Heart right ventricle (tissue), 16 donors: ENCODE data around the gene DEFB112. TPM values are rescaled to one million over a fixed set of nuclear protein-coding genes. Genes with fewer than 3 reads are reported as not detected.

Experiments used
- ATAC-seq, 8 donors: fragments of 200-7000 bp; cut with Tn5 transposase; one replicate each; pipeline ENCODE4 v1.9.1; 2020; ENCODE audit warnings: mild to moderate bottlenecking in 8 of 8, moderate library complexity in 8 of 8, moderate number of reproducible peaks in 1 of 8
- DNase-seq, 2 donors: peaks; one replicate each; pipeline ENCODE4 v3.0.0-alpha.2; 2020
- H3K27ac ChIP-seq, 10 donors: fragments of 200-600 bp; sonication (generic) in 2 of 10; one replicate each; pipeline versions ENCODE4 v1.5.0 to v1.8.0; 2020 to 2022; ENCODE audit warnings: mild to moderate bottlenecking in 3 of 10
- H3K27me3 ChIP-seq, 7 donors: fragments of 200-600 bp; one replicate each; pipeline ENCODE4 v1.8.0; 2021 to 2022; ENCODE audit warnings: mild to moderate bottlenecking in 2 of 7
- H3K36me3 ChIP-seq, 9 donors: fragments of 200-600 bp; sonication (generic) in 1 of 9; one replicate each; pipeline versions ENCODE4 v1.5.0 to v1.8.0; 2020 to 2022; ENCODE audit warnings: mild to moderate bottlenecking in 2 of 9
- H3K4me1 ChIP-seq, 9 donors: fragments of 200-600 bp; sonication (generic) in 1 of 9; one replicate each; pipeline versions ENCODE4 v1.5.0 to v1.8.0; 2020 to 2022; ENCODE audit warnings: mild to moderate bottlenecking in 4 of 9
- H3K4me3 ChIP-seq, 10 donors: fragments of 200-600 bp; sonication (generic) in 2 of 10; one replicate each; pipeline versions ENCODE4 v1.5.0 to v1.8.0; 2020 to 2022; ENCODE audit warnings: mild to moderate bottlenecking in 7 of 10, moderate library complexity in 2 of 10
- H3K9me3 ChIP-seq, 11 donors: fragments of 200-600 bp in 10 of 11; sonication (generic) in 2 of 11; one replicate each; pipeline versions ENCODE4 v1.5.0 to v1.8.0; 2013 to 2022; ENCODE audit warnings: mild to moderate bottlenecking in 2 of 11, control low read depth in 1 of 11, moderate library complexity in 1 of 11
- CTCF ChIP-seq, 9 donors: fragments of 200-600 bp; sonication (generic) in 2 of 9; IDR thresholded peaks; one replicate each; pipeline versions ENCODE4 v1.5.0 to v1.8.0; 2021 to 2022; ENCODE audit warnings: antibody characterized with exemption in 9 of 9, mild to moderate bottlenecking in 5 of 9, moderate library complexity in 1 of 9
- WGBS, 2 donors: extraction: QIAGEN DNeasy Blood & Tissue Kit; methylation state at CpG; one replicate each; pipeline ENCODE4 v1.1.7; 2013; ENCODE audit warnings: inconsistent platforms in 1 of 2; 5-methylcytosine and 5-hydroxymethylcytosine counted together
- intact Hi-C, 10 donors: fragments of 100-400 bp; cut with DNase I; formaldehyde crosslinking; loops; one replicate each; pipeline versions ENCODE4 v1.11.1 to v1.14.2; 2022
- polyA plus RNA-seq, 2 donors: library from polyadenylated mRNA; stranded (reverse); fragments of 200-250 nt; gene quantifications; one replicate each; pipeline ENCODE4 v1.2.3, GENCODE V29; 2013
- total RNA-seq, 10 donors: library from RNA; stranded (reverse); fragmentation: NEBNext Ultra II Directional in 3 of 10; extraction: Animal tissue kit (Norgen Biotek cat#: 25700) in 3 of 10; gene quantifications; one replicate each; pipeline versions ENCODE4 v1.2.1 to v1.2.4, GENCODE V29; 2021 to 2023
- donor health status: Arrhythmogenic right ventricular cardiomyopathy.
- donor health status: ischemic (EF 13 %, LVEDD 7.1; RV severe dilation, severe dysfunction).
- donor health status: healthy with polysubstance abuse.
- donor health status: DM: no; HTN: yes; CAD: no.
- donor health status: DM: no; HTN: no; CAD: no.
- donor health status: ischemic (EF 25% LVEDD 6.9; RV normal size, moderate dysfunction).
- donor health status: ischemic (EF 25% LVEDD 5.7; RV mildly dilated, moderate dysfunction).
- donor health status: healthy.
- donor health status: DM: yes; HTN: yes; CAD: no.
- donor health status: Ischemic cardiomyopathy.
- donor health status: ischemic (EF 35%, LVEDD 5.7; RV mildly dilated, moderate dysfunction).
- donor health status: nonischemic (EF 11% LVEDD 7.7; RV severe dilation, severe dysfunction).
- donor health status: DM: yes; HTN: yes; CAD: no.
- donor health status: PGD.
- donor health status: ischemic (EF 29% LVEDD 5.4; RV normal size, mild dysfunction).
- donor health status: nonischemic (EF 23%, LVEDD 6.1; RV moderate dilation, normal function).

DEFB112 gene
- total and polyA plus RNA-seq, 12 donors: not detected

- Histone ChIP-seq H3K36me3 (no peaks in the 10 kb centered on the region), H3K27me3 (no peaks in the 10 kb centered on the region), H3K9me3 (no peaks in the 10 kb centered on the region), H3K4me3 (no peak overlapping the region), H3K4me1 (no peaks in the 10 kb centered on the region), H3K27ac (no peak overlapping the region)
- intact Hi-C loops: no loop called here
- no peak for TF ChIP-seq CTCF (IDR thresholded peaks at IDR 0.05)
- ATAC-seq (no peak), DNase-seq (no peak)
- 87 to 94% methylated on average over 1 of the region's 1 CpG for WGBS, 2 donors
Observed at GRCh38 chr6:50093938-50094272, 44.2 kb upstream of the DEFB112 start.

DNA sequence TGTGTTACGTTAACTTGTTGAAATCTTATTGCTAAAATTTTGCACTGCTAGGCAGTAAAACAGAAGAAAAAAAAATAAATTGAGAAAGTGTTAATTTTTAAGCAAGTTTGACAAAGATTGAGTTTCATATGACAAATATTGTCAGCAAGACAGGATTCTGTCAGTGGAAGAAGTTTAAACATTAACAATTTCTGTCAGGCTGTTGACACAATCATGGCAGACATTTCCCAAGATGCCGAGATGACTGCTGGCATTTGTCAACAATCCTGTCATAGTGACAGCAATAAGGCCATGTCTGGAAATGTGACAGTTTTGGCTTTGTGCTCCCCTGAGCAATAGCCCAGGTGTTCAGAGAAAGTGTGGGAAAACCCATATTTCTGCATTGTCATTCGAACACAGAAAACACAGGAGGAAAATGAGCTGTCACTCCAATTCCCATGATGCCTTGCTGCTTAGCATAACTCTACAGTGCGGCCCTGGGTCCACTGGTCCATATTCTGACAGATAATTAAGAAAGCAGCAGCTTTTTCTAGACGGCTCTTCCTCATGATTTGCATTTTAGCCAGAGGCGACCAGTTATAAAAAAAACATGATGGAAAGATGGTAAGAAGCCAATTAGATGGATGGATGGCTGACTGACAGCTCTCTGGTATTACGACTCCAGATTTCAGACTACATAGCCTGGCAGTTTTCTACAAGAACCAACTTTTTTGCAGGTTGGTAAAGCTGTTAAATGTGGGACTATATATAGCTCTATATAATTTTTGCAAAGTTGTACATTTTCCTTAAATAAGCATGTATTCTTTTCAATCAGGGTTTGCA, 43.6 kb upstream of the DEFB112 start:
- DNase-seq: no peak
- Histone ChIP-seq H3K27me3 (no peaks in the 10 kb centered on the region), H3K4me3 (no peak overlapping the region), H3K27ac (no peak overlapping the region), H3K36me3 (no peaks in the 10 kb centered on the region), H3K9me3 (no peaks in the 10 kb centered on the region), H3K4me1 (no peaks in the 10 kb centered on the region)
- 66 to 68% methylated on average over 7 of the region's 7 CpGs for WGBS, 2 donors
- intact Hi-C loops: no loop called here
- ATAC-seq: no peak
- no peak for TF ChIP-seq CTCF (IDR thresholded peaks at IDR 0.05)

DNA sequence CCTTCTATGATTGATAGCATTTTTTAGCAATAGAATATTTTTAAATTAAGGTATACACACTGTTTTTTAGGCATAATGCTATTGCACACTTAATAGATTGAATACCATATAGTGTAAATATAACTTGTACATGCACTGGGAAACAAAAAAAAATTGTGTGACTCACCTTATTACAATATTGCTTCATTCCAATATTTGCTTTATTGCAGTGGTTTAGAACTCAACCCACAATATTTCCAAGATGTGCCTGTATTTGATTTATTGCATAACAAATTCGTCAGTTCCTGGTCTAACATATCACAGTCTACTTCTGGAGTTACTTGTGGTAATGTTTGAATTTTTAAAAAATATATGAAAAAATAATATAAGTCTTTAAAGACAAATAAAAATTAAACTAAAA, 41.9 kb upstream of the DEFB112 start:
- intact Hi-C loops: no loop called here
- DNase-seq (no peak), ATAC-seq (no peak)
- no peak overlapping the region for H3K4me3 ChIP-seq
- no peak for TF ChIP-seq CTCF (IDR thresholded peaks at IDR 0.05)
- no peaks in the 10 kb centered on the region for H3K9me3 ChIP-seq
- H3K36me3 ChIP-seq: no peaks in the 10 kb centered on the region
- H3K4me1 ChIP-seq: no peaks in the 10 kb centered on the region
- no peak overlapping the region for H3K27ac ChIP-seq
- 41 to 51% methylated on average over 1 of the region's 1 CpG for WGBS, 2 donors
- no peaks in the 10 kb centered on the region for H3K27me3 ChIP-seq

- Histone ChIP-seq H3K4me3 (no peak overlapping the region), H3K27me3 (no peaks in the 10 kb centered on the region), H3K36me3 (no peaks in the 10 kb centered on the region), H3K4me1 (no peaks in the 10 kb centered on the region), H3K27ac (no peak overlapping the region), H3K9me3 (no peaks in the 10 kb centered on the region)
- no peak for TF ChIP-seq CTCF (IDR thresholded peaks at IDR 0.05)
- WGBS, 2 donors: 80 to 88% methylated on average over 2 of the region's 2 CpGs
- DNase-seq: no peak
- no peak for ATAC-seq
- intact Hi-C loops: no loop called here
Observed at GRCh38 chr6:50089911-50090310, 40.2 kb upstream of the DEFB112 start.
